ENCODE measurements around the gene MGAT5.

MGAT5 gene

GRCh38 chr2:134301099-134301927 is 47.4 kb downstream of the MGAT5 start:
- DNase-seq (ENCODE audit: low read depth in 2 of 2, low spot score in 1 of 2), result no peak

GRCh38 chr2:134301928-134302260 is 48.0 kb downstream of the MGAT5 start:
- DNase-seq (ENCODE audit: low read depth in 2 of 2, low spot score in 1 of 2), result no peak

- DNase-seq (ENCODE audit: low read depth in 2 of 2, low spot score in 1 of 2), result no peak
Observed at GRCh38 chr2:134304394-134305108, 50.7 kb downstream of the MGAT5 start.

- no peak for DNase-seq (ENCODE audit: low read depth in 2 of 2, low spot score in 1 of 2)
Observed at GRCh38 chr2:134305109-134305491, 51.2 kb downstream of the MGAT5 start.

- DNase-seq (ENCODE audit: low read depth in 2 of 2, low spot score in 1 of 2), result no peak
Observed at GRCh38 chr2:134306521-134306920, 52.6 kb downstream of the MGAT5 start.

GRCh38 chr2:134307334-134307733 is 53.5 kb downstream of the MGAT5 start:
- DNase-seq (ENCODE audit: low read depth in 2 of 2, low spot score in 1 of 2), result no peak

- no peak for DNase-seq (ENCODE audit: low read depth in 2 of 2, low spot score in 1 of 2)
Observed at GRCh38 chr2:134308474-134309385, 54.9 kb downstream of the MGAT5 start.

- no peak for DNase-seq (ENCODE audit: low read depth in 2 of 2, low spot score in 1 of 2)
Observed at GRCh38 chr2:134310107-134311079, 56.5 kb downstream of the MGAT5 start.

- no peak for DNase-seq (ENCODE audit: low read depth in 2 of 2, low spot score in 1 of 2)
Observed at GRCh38 chr2:134312482-134312881, 58.6 kb downstream of the MGAT5 start.

- no peak for DNase-seq (ENCODE audit: low read depth in 2 of 2, low spot score in 1 of 2)
Observed at GRCh38 chr2:134314202-134314601, 60.3 kb downstream of the MGAT5 start.

GRCh38 chr2:134314681-134315368 is 61.0 kb downstream of the MGAT5 start:
- DNase-seq (ENCODE audit: low read depth in 2 of 2, low spot score in 1 of 2), result no peak

- DNase-seq (ENCODE audit: low read depth in 2 of 2, low spot score in 1 of 2), result no peak
Observed at GRCh38 chr2:134315471-134315870, 61.6 kb downstream of the MGAT5 start.

- no peak for DNase-seq (ENCODE audit: low read depth in 2 of 2, low spot score in 1 of 2)
Observed at GRCh38 chr2:134319596-134320254, 65.9 kb downstream of the MGAT5 start.

- peak in 1 of 2 donors; percentile 6 for DNase-seq (ENCODE audit: low read depth in 2 of 2, low spot score in 1 of 2)
Observed at GRCh38 chr2:134320930-134321329, 67.1 kb downstream of the MGAT5 start.

GRCh38 chr2:134323777-134324176 is 69.9 kb downstream of the MGAT5 start:
- no peak for DNase-seq (ENCODE audit: low read depth in 2 of 2, low spot score in 1 of 2)

GRCh38 chr2:134324430-134324829 is 70.6 kb downstream of the MGAT5 start:
- no peak for DNase-seq (ENCODE audit: low read depth in 2 of 2, low spot score in 1 of 2)

- no peak for DNase-seq (ENCODE audit: low read depth in 2 of 2, low spot score in 1 of 2)
Observed at GRCh38 chr2:134324947-134325346, 71.1 kb downstream of the MGAT5 start.

GRCh38 chr2:134325696-134326095 is 71.8 kb downstream of the MGAT5 start:
- DNase-seq (ENCODE audit: low read depth in 2 of 2, low spot score in 1 of 2), result no peak

GRCh38 chr2:134327367-134327766 is 73.5 kb downstream of the MGAT5 start:
- no peak for DNase-seq (ENCODE audit: low read depth in 2 of 2, low spot score in 1 of 2)

Data from stimulated activated CD8-positive, alpha-beta memory T cell treated with anti-CD3 and anti-CD28 coated beads, Interleukin-4, amount 100 ng/mL, for 4 hours (primary cell).